HG03469 (cell line): ENCODE data around the gene HPCAL1.
A peak's percentile ranks its signal among the peaks of the same experiment; 100 is the strongest.

ENCODE experiments used
- ATAC-seq: cut with Tn5 transposase; IDR thresholded peaks from one replicate; pipeline ENCODE4 v1.9.1; 2021; ENCODE audit warnings: mild to moderate bottlenecking, moderate library complexity, moderate number of reproducible peaks; ENCODE audit not compliant: unreplicated experiment

HPCAL1 gene

GRCh38 chr2:10400978-10401951 is 98.6 kb downstream of the HPCAL1 start:
- no peak for ATAC-seq

- ATAC-seq, result no peak
Observed at GRCh38 chr2:10402062-10402585, 99.4 kb downstream of the HPCAL1 start.

- no peak for ATAC-seq
Observed at GRCh38 chr2:10402653-10403215, 100.0 kb downstream of the HPCAL1 start.

GRCh38 chr2:10404324-10405143 is 101.8 kb downstream of the HPCAL1 start:
- ATAC-seq, result no peak

GRCh38 chr2:10405448-10405847 is 102.7 kb downstream of the HPCAL1 start:
- no peak for ATAC-seq

GRCh38 chr2:10406016-10406415 is 103.3 kb downstream of the HPCAL1 start:
- ATAC-seq, result no peak

GRCh38 chr2:10406491-10407188 is 103.9 kb downstream of the HPCAL1 start:
- ATAC-seq, result no peak

GRCh38 chr2:10407432-10407831 is 104.7 kb downstream of the HPCAL1 start:
- ATAC-seq, result no peak

- peak; percentile 30 for ATAC-seq
Observed at GRCh38 chr2:10407841-10408648, 105.3 kb downstream of the HPCAL1 start.

- ATAC-seq, result peak; percentile 31
Observed at GRCh38 chr2:10408649-10409579, 106.2 kb downstream of the HPCAL1 start.

- ATAC-seq, result peak; percentile 46
Observed at GRCh38 chr2:10410001-10410822, 107.5 kb downstream of the HPCAL1 start.

- no peak for ATAC-seq
Observed at GRCh38 chr2:10410823-10411437, 108.2 kb downstream of the HPCAL1 start.

- no peak for ATAC-seq
Observed at GRCh38 chr2:10411557-10411956, 108.9 kb downstream of the HPCAL1 start.

GRCh38 chr2:10412380-10412779 is 109.7 kb downstream of the HPCAL1 start:
- no peak for ATAC-seq

GRCh38 chr2:10413503-10413902 is 110.8 kb downstream of the HPCAL1 start:
- no peak for ATAC-seq

- no peak for ATAC-seq
Observed at GRCh38 chr2:10413991-10414451, 111.3 kb downstream of the HPCAL1 start.

GRCh38 chr2:10414591-10414990 is 111.9 kb downstream of the HPCAL1 start:
- ATAC-seq, result no peak
